CD14-positive monocyte (primary cell): ENCODE results near the gene COQ8B. TPM values are rescaled to one million over a fixed set of nuclear protein-coding genes. Genes with fewer than 3 reads are reported as not detected.

ENCODE experiments used
- DNase-seq, 3 donors: peaks; one replicate each; pipeline ENCODE4 v3.0.0-alpha.2; 2011 to 2022
- H2AFZ ChIP-seq: 2 replicates; pipeline ENCODE4 v1.6.0; 2012; ENCODE audit warnings: mild to moderate bottlenecking, low read depth, low read length, inconsistent platforms; ENCODE audit not compliant: insufficient read depth, poor library complexity, severe bottlenecking
- H3K27ac ChIP-seq, 2 donors: 1 replicate in 1 of 2; 2 replicates in 1 of 2; pipeline ENCODE4 v1.5.1; 2012 to 2013; ENCODE audit warnings: low read length in 2 of 2, control low read depth in 1 of 2, inconsistent platforms in 1 of 2, low read depth in 1 of 2, mild to moderate bottlenecking in 1 of 2
- H3K27me3 ChIP-seq, 2 donors: one replicate each; pipeline versions ENCODE4 v1.6.0 to v1.6.1; 2011 to 2013; ENCODE audit warnings: low read length in 2 of 2; ENCODE audit not compliant: control insufficient read depth in 2 of 2, insufficient read depth in 2 of 2
- H3K36me3 ChIP-seq, 2 donors: replicated peaks in 1 of 2; 1 replicate in 1 of 2; 2 replicates in 1 of 2; pipeline versions ENCODE4 v1.5.1 to v1.6.1; 2012 to 2013; ENCODE audit warnings: low read length in 2 of 2, control low read depth in 1 of 2, inconsistent platforms in 1 of 2, mild to moderate bottlenecking in 1 of 2; ENCODE audit not compliant: insufficient read depth in 2 of 2, control insufficient read depth in 1 of 2
- H3K4me1 ChIP-seq, 2 donors: 1 replicate in 1 of 2; 2 replicates in 1 of 2; pipeline versions ENCODE4 v1.5.1 to v1.6.1; 2012 to 2013; ENCODE audit warnings: low read length in 2 of 2, control low read depth in 1 of 2, inconsistent platforms in 1 of 2, mild to moderate bottlenecking in 1 of 2, moderate library complexity in 1 of 2; ENCODE audit not compliant: insufficient read depth in 2 of 2, control insufficient read depth in 1 of 2
- H3K4me2 ChIP-seq: replicated peaks from 2 replicates; pipeline ENCODE3; 2012; ENCODE audit warnings: low read length, moderate library complexity, mild to moderate bottlenecking; ENCODE audit not compliant: poor library complexity, severe bottlenecking; ENCODE audit errors: extremely low read depth
- H3K4me3 ChIP-seq, 3 experiments: fragments of 200-600 bp in 1 of 3; sonication (generic) in 1 of 3; replicated peaks in 1 of 3; 1 replicate in 2 of 3; 2 replicates in 1 of 3; pipeline ENCODE4 v1.5.1; 2011 to 2013; ENCODE audit warnings: low read length in 3 of 3, mild to moderate bottlenecking in 3 of 3, control low read depth in 2 of 3, low read depth in 2 of 3, inconsistent platforms in 1 of 3, moderate library complexity in 1 of 3
- H3K79me2 ChIP-seq: 2 replicates; pipeline ENCODE4 v1.6.0; 2012; ENCODE audit warnings: mild to moderate bottlenecking, control low read depth, inconsistent platforms, low read length, moderate library complexity; ENCODE audit not compliant: insufficient read depth
- H3K9ac ChIP-seq: 2 replicates; pipeline ENCODE4 v1.6.0; 2017; ENCODE audit warnings: low read length, mild to moderate bottlenecking; ENCODE audit not compliant: insufficient read depth, poor library complexity, severe bottlenecking
- H3K9me3 ChIP-seq, 2 donors: replicated peaks in 1 of 2; 1 replicate in 1 of 2; 2 replicates in 1 of 2; pipeline versions ENCODE4 v1.5.1 to v1.6.1; 2012 to 2013; ENCODE audit warnings: low read length in 2 of 2, control low read depth in 1 of 2; ENCODE audit not compliant: control insufficient read depth in 1 of 2, insufficient read depth in 1 of 2
- H4K20me1 ChIP-seq: 2 replicates; pipeline ENCODE4 v1.6.0; 2012; ENCODE audit warnings: mild to moderate bottlenecking, low read length, control low read depth, moderate library complexity; ENCODE audit not compliant: insufficient read depth
- H3K27ac Mint-ChIP-seq, 7 donors: one replicate each; pipeline ENCODE4 v1.8.0; 2020; ENCODE audit warnings: mild to moderate bottlenecking in 7 of 7, mixed read lengths in 7 of 7, moderate library complexity in 6 of 7, inconsistent platforms in 2 of 7
- H3K27me3 Mint-ChIP-seq, 3 donors: one replicate each; pipeline ENCODE4 v1.8.0; 2021 to 2022; ENCODE audit warnings: low read depth in 3 of 3, mild to moderate bottlenecking in 3 of 3, mixed read lengths in 3 of 3, moderate library complexity in 3 of 3, inconsistent platforms in 1 of 3
- H3K36me3 Mint-ChIP-seq, 2 donors: one replicate each; pipeline ENCODE4 v1.8.0; 2020; ENCODE audit warnings: mixed read lengths in 2 of 2, inconsistent platforms in 1 of 2, mild to moderate bottlenecking in 1 of 2
- H3K4me1 Mint-ChIP-seq: one replicate; pipeline ENCODE4 v1.8.0; 2020; ENCODE audit warnings: mild to moderate bottlenecking, mixed read lengths
- H3K4me3 Mint-ChIP-seq, 2 donors: one replicate each; pipeline ENCODE4 v1.8.0; 2020; ENCODE audit warnings: mild to moderate bottlenecking in 2 of 2, mixed read lengths in 2 of 2, moderate library complexity in 1 of 2
- H3K9me3 Mint-ChIP-seq, 7 donors: one replicate each; pipeline ENCODE4 v1.8.0; 2020 to 2022; ENCODE audit warnings: mixed read lengths in 7 of 7, mild to moderate bottlenecking in 6 of 7, moderate library complexity in 6 of 7, inconsistent platforms in 2 of 7
- WGBS: methylation state at CpG from one replicate; pipeline ENCODE4 v1.1.5; 2013; ENCODE audit warnings: missing lambda C conversion rate; ENCODE audit not compliant: insufficient coverage; 5-methylcytosine and 5-hydroxymethylcytosine counted together
- intact Hi-C, 2 donors: fragments of 100-400 bp; cut with micrococcal nuclease; formaldehyde crosslinking; loops; one replicate each; pipeline versions ENCODE4 v1.15.0 to v1.15.1; 2023
- polyA plus RNA-seq, 3 donors: library from polyadenylated mRNA; depleted of rRNA in 1 of 3; unstranded in 2 of 3; stranded (reverse) in 1 of 3; fragments of 300-500 nt in 2 of 3; fragments of >200 nt in 1 of 3; fragmentation: Illumina TruSeq in 2 of 3; gene quantifications; 1 replicate in 2 of 3; 2 replicates in 1 of 3; pipeline ENCODE4 v1.2.3, GENCODE V29; 2012 to 2021
- TF ChIP-seq, protein P1 (sequence below): fragments of 200-600 bp; IDR thresholded peaks from one replicate; pipeline ENCODE4 v1.8.0; 2022; ENCODE audit warnings: antibody characterized with exemption, mild to moderate bottlenecking

COQ8B gene
- polyA plus RNA-seq, 3 donors, result 16.0 to 44.0 (median 23.4) TPM

DNA sequence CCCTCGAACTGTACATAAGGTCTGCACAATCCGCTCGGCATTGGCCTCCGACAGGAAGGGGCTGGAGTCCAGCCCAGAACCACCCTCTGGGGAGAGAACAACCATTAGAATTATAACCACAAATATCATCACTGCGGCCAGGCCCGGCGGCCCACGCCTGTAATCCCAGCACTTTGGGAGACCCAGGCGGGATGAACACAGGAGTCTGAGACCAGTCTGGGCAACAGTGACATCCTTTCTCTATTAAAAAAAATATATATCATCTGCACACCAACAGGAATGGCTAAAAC, 11.4 kb downstream of the COQ8B start:
- WGBS, result 98% methylated on average over 9 of the region's 9 CpGs
- H4K20me1 ChIP-seq, result no peaks in the 10 kb centered on the region
- Mint-ChIP-seq H3K27ac (no peak overlapping the region), H3K9me3 (no peaks in the 10 kb centered on the region), H3K4me3 (no peak overlapping the region), H3K36me3 (peaks cover 83 to 96% of the 10 kb centered on the region in 2 donors), H3K27me3 (no peaks in the 10 kb centered on the region), H3K4me1 (peaks cover under 1% of the 10 kb centered on the region)
- TF ChIP-seq, protein P1, sequence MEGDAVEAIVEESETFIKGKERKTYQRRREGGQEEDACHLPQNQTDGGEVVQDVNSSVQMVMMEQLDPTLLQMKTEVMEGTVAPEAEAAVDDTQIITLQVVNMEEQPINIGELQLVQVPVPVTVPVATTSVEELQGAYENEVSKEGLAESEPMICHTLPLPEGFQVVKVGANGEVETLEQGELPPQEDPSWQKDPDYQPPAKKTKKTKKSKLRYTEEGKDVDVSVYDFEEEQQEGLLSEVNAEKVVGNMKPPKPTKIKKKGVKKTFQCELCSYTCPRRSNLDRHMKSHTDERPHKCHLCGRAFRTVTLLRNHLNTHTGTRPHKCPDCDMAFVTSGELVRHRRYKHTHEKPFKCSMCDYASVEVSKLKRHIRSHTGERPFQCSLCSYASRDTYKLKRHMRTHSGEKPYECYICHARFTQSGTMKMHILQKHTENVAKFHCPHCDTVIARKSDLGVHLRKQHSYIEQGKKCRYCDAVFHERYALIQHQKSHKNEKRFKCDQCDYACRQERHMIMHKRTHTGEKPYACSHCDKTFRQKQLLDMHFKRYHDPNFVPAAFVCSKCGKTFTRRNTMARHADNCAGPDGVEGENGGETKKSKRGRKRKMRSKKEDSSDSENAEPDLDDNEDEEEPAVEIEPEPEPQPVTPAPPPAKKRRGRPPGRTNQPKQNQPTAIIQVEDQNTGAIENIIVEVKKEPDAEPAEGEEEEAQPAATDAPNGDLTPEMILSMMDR, result no peak
- no peak for DNase-seq
- no peak overlapping the region for H3K27ac ChIP-seq
- no peak overlapping the region for H3K9ac ChIP-seq
- no peaks in the 10 kb centered on the region for H3K4me1 ChIP-seq
- H3K4me3 ChIP-seq, result no peak overlapping the region
- no peak overlapping the region for H3K4me2 ChIP-seq
- H3K9me3 ChIP-seq, result no peaks in the 10 kb centered on the region
- no peaks in the 10 kb centered on the region for H3K79me2 ChIP-seq
- H2AFZ ChIP-seq, result no peak overlapping the region
- H3K27me3 ChIP-seq, result no peaks in the 10 kb centered on the region
- intact Hi-C loops, result no loop called here
- peaks cover 83 to 98% of the 10 kb centered on the region in 2 donors for H3K36me3 ChIP-seq

DNA sequence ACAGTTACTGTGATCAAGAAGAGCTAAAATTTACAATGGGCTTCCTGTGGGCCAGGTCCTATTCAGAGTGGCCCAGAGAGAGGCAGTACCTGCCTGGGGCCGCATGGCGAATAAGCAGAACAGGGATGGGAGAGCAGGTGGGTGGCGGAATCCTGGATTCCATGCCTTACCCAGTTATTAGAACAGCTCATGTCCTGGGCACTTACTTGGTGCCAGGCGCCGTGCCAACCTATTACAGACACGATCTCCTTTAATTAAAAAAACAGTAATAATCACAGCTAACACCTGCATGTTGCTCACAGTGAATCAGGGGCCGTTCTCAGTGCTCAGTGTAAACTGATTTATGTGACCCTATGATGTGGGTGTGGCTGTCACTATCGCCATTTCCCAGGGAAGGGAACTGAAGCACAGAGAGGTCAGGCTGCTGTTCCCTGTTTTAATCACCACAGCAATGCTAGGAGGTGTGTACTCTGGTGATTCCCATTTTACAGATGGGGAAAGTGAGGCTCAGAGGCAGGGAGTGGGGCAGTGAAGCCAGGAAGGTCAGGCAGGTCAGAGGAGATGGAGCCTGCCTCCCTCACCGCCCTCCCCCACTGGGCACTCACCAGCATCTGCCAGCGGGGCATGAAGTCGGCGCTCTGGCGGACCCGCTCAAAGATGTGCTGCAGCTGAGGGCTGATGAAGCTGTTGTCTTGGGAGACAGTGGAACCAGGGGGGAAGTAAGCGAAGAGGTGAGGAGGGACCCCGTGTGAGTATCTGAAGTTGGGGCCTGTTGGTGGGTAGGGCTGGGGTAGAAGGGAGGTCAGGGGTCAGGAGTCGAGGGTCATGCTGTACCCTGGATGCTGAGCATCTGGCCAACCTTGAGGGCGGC, 12.0 kb downstream of the COQ8B start:
- WGBS, result 96% methylated on average over 13 of the region's 18 CpGs
- intact Hi-C loops, result no loop called here
- Histone ChIP-seq H3K4me2 (no peak overlapping the region), H3K9me3 (no peaks in the 10 kb centered on the region), H3K36me3 (peaks cover 84 to 98% of the 10 kb centered on the region in 2 donors), H3K9ac (no peak overlapping the region), H4K20me1 (no peaks in the 10 kb centered on the region), H3K27me3 (no peaks in the 10 kb centered on the region), H3K79me2 (no peaks in the 10 kb centered on the region), H3K4me3 (no peak overlapping the region), H3K4me1 (no peaks in the 10 kb centered on the region), H2AFZ (no peak overlapping the region), H3K27ac (no peak overlapping the region)
- Mint-ChIP-seq H3K4me1 (no peaks in the 10 kb centered on the region), H3K4me3 (no peak overlapping the region), H3K9me3 (no peaks in the 10 kb centered on the region), H3K36me3 (peaks cover 81 to 91% of the 10 kb centered on the region in 2 donors), H3K27me3 (no peaks in the 10 kb centered on the region), H3K27ac (peak overlapping the region in 1 of 7 donors; percentile 40)
- TF ChIP-seq, protein P1, result no peak
- no peak for DNase-seq
